ENCODE data around the gene ORAI3. TPM values are rescaled to one million over a fixed set of nuclear protein-coding genes. Genes with fewer than 3 reads are reported as not detected.
A peak's percentile ranks its signal among the peaks of the same experiment; 100 is the strongest.

The ORAI3 gene
- 6.3 and 11.4 TPM in 2 replicates for total RNA-seq (2016; rRNA removed; fragmentation: Illumina TruSeq; extraction: Trizol)
- 3.1 and 3.3 TPM in 2 replicates for total RNA-seq (2016; cell fraction: cytosol; rRNA removed; fragmentation: Illumina TruSeq; extraction: Trizol; ENCODE audit: low read depth)
- total RNA-seq (2016; cell fraction: insoluble cytoplasmic fraction; rRNA removed; fragmentation: Illumina TruSeq; extraction: Trizol), result 6.8 and 11.0 TPM in 2 replicates
- total RNA-seq (2016; cell fraction: membrane; rRNA removed; fragmentation: Illumina TruSeq; extraction: Trizol), result 6.6 and 6.9 TPM in 2 replicates
- 9.5 and 9.8 TPM in 2 replicates for total RNA-seq (2016; cell fraction: nucleus; rRNA removed; fragmentation: Illumina TruSeq; extraction: Trizol)
- polyA plus RNA-seq (2011; rRNA removed), result 32.0 and 41.3 TPM in 2 replicates
- 40.6 and 43.1 TPM in 2 replicates for polyA plus RNA-seq (2011; cell fraction: cytosol; rRNA removed)
- polyA plus RNA-seq (2011; cell fraction: nucleus; rRNA removed), result 24.2 and 26.2 TPM in 2 replicates
- 8.4 and 8.8 TPM in 2 replicates for polyA plus RNA-seq (2012)
- 2.0 and 3.1 TPM in 2 replicates for polyA plus RNA-seq (2016; cell fraction: cytosol; fragmentation: Illumina TruSeq; extraction: Trizol; ENCODE audit: low read depth)
- polyA plus RNA-seq (2016; cell fraction: insoluble cytoplasmic fraction; fragmentation: Illumina TruSeq; extraction: Trizol; ENCODE audit: low read depth), result 6.2 and 7.6 TPM in 2 replicates
- 4.8 and 5.1 TPM in 2 replicates for polyA plus RNA-seq (2016; cell fraction: membrane; fragmentation: Illumina TruSeq; extraction: Trizol; ENCODE audit: low read depth)
- polyA plus RNA-seq (2016; cell fraction: nucleus; fragmentation: Illumina TruSeq; extraction: Trizol; ENCODE audit: insufficient read depth, low read depth), result 14.8 and 15.7 TPM in 2 replicates
- 9.3 and 112 TPM in 2 replicates for polyA minus RNA-seq (2011; rRNA and poly(A)+ RNA removed; ENCODE audit: low replicate concordance)
- polyA minus RNA-seq (2011; cell fraction: cytosol; rRNA and poly(A)+ RNA removed), result 19.9 and 21.3 TPM in 2 replicates
- polyA minus RNA-seq (2011; cell fraction: nucleus; rRNA and poly(A)+ RNA removed), result 9.7 and 16.2 TPM in 2 replicates
- percentile 58 among the genes with signal in this experiment for Bru-seq, nascent RNA
- percentile 82 among the genes with signal in this experiment for BruChase-seq, experiment 1, labeled RNA remaining after a 6-hour chase
- percentile 64 among the genes with signal in this experiment for BruChase-seq, experiment 2, labeled RNA remaining after a 2-hour chase
- long read RNA-seq, experiment 1, transcript ORAI3-201 (2 exons, 2,206 nt), result major isoform, 15 of 25 reads
- long read RNA-seq, experiment 1, partial matches to known transcripts, result 8 of 25 reads
- long read RNA-seq, experiment 1, other reads (novel, unspliced or antisense), result 0 of 25 reads
- long read RNA-seq, experiment 2, transcript ORAI3-201 (2 exons, 2,206 nt), result major isoform, 46 of 66 reads
- long read RNA-seq, experiment 2, partial matches to known transcripts, result 0 of 66 reads
- long read RNA-seq, experiment 2, other reads (novel, unspliced or antisense), result 16 of 66 reads

DNA sequence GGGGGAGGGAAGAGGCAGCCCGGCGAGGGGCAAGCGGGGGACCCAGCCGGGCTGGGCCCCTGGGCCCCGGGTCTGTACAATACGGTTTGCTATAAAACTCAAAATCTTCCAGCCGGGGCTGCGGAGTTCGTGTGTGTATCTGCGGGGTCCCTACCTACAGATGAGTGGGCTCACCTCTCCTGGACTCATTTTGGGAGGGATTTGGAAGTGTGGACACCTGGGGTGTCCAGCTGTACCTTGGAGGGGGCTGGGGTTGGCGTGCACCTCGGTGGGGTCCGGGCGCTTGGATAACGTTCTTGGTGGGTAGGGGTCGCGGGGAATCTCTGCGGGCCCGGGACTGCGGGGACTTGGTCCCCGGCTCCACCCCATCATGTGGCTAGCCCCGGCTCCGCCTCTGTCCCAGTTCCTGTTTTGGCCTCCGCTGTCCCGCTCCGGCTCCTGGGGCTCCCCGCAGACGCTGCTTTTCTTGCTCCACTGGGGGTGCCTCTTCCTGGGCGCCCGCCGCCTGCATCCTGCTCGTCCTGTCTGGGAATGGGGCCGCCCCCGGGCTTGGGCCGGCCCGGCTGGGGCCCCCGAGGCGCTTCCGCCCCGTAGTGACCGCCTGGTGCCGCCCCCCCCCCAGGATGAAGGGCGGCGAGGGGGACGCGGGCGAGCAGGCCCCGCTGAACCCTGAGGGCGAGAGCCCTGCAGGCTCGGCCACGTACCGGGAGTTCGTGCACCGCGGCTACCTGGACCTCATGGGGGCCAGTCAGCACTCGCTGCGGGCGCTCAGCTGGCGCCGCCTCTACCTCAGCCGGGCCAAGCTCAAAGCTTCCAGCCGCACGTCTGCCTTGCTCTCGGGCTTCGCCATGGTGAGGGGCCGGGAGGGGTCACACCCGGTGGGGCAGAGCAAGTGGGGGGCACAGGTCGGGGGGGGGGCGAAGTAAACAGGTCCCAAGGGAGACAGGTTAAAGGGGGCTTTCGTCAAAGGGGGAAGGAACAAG lies at the start of gene ORAI3:
Gene ORAI3, plus strand, starts transcription at position 402 of the 983 bp plus-strand sequence. Its CDS starts 222 bp downstream, at position 624.
- H3K27me3 ChIP-seq (ENCODE audit: control insufficient read depth in 1 of 2, insufficient read depth in 2 of 2, low read length in 2 of 2), result no peaks in the 10 kb centered on the region; a peak in 1 of 5 replicates
- WGBS (ENCODE audit: low lambda C conversion rate), result 3% methylated on average over 42 of the region's 70 CpGs
- BruUV-seq (replicated peaks), result no TSS peak
- peak within 1 kb of the TSS; percentile 98 for H3K4me2 ChIP-seq (ENCODE audit: low read depth, low read length)
- peak within 1 kb of the TSS; percentile 74 for H3K27ac ChIP-seq (ENCODE audit: extremely low read length, insufficient read depth, low read length)
- H3K9ac ChIP-seq (ENCODE audit: insufficient read depth, low read depth, low read length), result peak within 1 kb of the TSS; percentile 91
- ChIA-PET CTCF (ENCODE audit: low intra/inter-chr PET ratio, low total read pairs) (no interaction called here), POLR2A (interaction anchor here (0.7 to 2.1 kb wide), 11 partner anchors 8 to 232 kb away, joined by 3 to 8 read pairs (median 6); partner anchors contain the start of genes FBXL19, KAT8, ZNF646 and ZNF668)
- intact Hi-C loops (cut with micrococcal nuclease; ENCODE audit: unreplicated experiment), result loop anchor here (1.0 kb wide), 1 partner anchor 27 kb away; no protein-coding TSS in a partner anchor
- no peak within 1 kb of the TSS for H2AFZ ChIP-seq (ENCODE audit: low read length)
- peak within 1 kb of the TSS; percentile 74 to 93 (median 88) for H3K4me3 ChIP-seq (replicated peaks in 1 of 3; ENCODE audit: insufficient read depth in 1 of 3, low read depth in 2 of 3, low read length in 3 of 3)
- in situ Hi-C loops (cut with HindIII; ENCODE audit: extremely low pct_ligation_motif_present, low pct_unique_long_range_greater_than_20kb), result no loop called here
- peaks cover 35% of the 10 kb centered on the region for H3K4me1 ChIP-seq (ENCODE audit: insufficient read depth, low read length)
- no peaks in the 10 kb centered on the region for H4K20me1 ChIP-seq (ENCODE audit: insufficient read depth, low read length)
- peaks cover under 1 to 10% of the 10 kb centered on the region in 2 experiments; a peak in 3 of 5 replicates for H3K36me3 ChIP-seq (replicated peaks in 1 of 2; ENCODE audit: control insufficient read depth in 1 of 2, insufficient read depth in 2 of 2, low read length in 2 of 2)
- H3K9me3 ChIP-seq (ENCODE audit: low read length), result no peaks in the 10 kb centered on the region
- FAIRE-seq (peak; percentile 37), ATAC-seq (peak; percentile 48), DNase-seq (ENCODE audit: low spot score) (no peak)
- peaks cover 5% of the 10 kb centered on the region for H3K79me2 ChIP-seq (ENCODE audit: insufficient read depth, low read length)
- TF ChIP-seq PPARG (CRISPR knock-in tag; conservative IDR thresholded peaks at IDR 0.05), result 0 out of 2 replicates have a peak, but pooled peaks have one; percentile 14
- TF ChIP-seq KLF9 (CRISPR knock-in tag; IDR thresholded peaks at IDR 0.05; ENCODE audit: low read depth), result peak; percentile 70; the same call in 1 of the 2 replicates
- TF ChIP-seq CBX2 (IDR thresholded peaks at IDR 0.05; ENCODE audit: low read depth, low read length), result no peak
- no peak for TF ChIP-seq CBX2 (CRISPR knock-in tag; IDR thresholded peaks at IDR 0.05; ENCODE audit: low read depth)
- TF ChIP-seq ZNF256 (CRISPR knock-in tag; conservative IDR thresholded peaks at IDR 0.05), result 0 out of 2 replicates have a peak, but pooled peaks have one; percentile 41
- peak; percentile 75 for TF ChIP-seq ELF1 (CRISPR knock-in tag; IDR thresholded peaks at IDR 0.05)
- no peak for TF ChIP-seq KAT7 (CRISPR knock-in tag; IDR thresholded peaks at IDR 0.05; ENCODE audit: borderline replicate concordance)
- TF ChIP-seq ZNF513 (CRISPR knock-in tag; conservative IDR thresholded peaks at IDR 0.05), result no peak; the same call in 1 of the 2 replicates
- TF ChIP-seq NFRKB (IDR thresholded peaks at IDR 0.05), result no peak
- no peak for TF ChIP-seq ZNF670 (CRISPR knock-in tag; IDR thresholded peaks at IDR 0.05; ENCODE audit: borderline replicate concordance)
- TF ChIP-seq MAF1 (CRISPR knock-in tag; IDR thresholded peaks at IDR 0.05; ENCODE audit: borderline replicate concordance), result no peak; the same call in 1 of the 2 replicates
- TF ChIP-seq, protein P1, sequence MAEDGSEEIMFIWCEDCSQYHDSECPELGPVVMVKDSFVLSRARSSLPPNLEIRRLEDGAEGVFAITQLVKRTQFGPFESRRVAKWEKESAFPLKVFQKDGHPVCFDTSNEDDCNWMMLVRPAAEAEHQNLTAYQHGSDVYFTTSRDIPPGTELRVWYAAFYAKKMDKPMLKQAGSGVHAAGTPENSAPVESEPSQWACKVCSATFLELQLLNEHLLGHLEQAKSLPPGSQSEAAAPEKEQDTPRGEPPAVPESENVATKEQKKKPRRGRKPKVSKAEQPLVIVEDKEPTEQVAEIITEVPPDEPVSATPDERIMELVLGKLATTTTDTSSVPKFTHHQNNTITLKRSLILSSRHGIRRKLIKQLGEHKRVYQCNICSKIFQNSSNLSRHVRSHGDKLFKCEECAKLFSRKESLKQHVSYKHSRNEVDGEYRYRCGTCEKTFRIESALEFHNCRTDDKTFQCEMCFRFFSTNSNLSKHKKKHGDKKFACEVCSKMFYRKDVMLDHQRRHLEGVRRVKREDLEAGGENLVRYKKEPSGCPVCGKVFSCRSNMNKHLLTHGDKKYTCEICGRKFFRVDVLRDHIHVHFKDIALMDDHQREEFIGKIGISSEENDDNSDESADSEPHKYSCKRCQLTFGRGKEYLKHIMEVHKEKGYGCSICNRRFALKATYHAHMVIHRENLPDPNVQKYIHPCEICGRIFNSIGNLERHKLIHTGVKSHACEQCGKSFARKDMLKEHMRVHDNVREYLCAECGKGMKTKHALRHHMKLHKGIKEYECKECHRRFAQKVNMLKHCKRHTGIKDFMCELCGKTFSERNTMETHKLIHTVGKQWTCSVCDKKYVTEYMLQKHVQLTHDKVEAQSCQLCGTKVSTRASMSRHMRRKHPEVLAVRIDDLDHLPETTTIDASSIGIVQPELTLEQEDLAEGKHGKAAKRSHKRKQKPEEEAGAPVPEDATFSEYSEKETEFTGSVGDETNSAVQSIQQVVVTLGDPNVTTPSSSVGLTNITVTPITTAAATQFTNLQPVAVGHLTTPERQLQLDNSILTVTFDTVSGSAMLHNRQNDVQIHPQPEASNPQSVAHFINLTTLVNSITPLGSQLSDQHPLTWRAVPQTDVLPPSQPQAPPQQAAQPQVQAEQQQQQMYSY (CRISPR knock-in tag; IDR thresholded peaks at IDR 0.05), result no peak; the same call in 1 of the 2 replicates
